GM12878 (cell line): Measurements from ENCODE around the gene MAP3K4. TPM values are rescaled to one million over a fixed set of nuclear protein-coding genes. Genes with fewer than 3 reads are reported as not detected.

Source experiments
- ATAC-seq: fragments of 200-7000 bp; cut with Tn5 transposase; 3 replicates; pipeline ENCODE4 v1.9.1; 2020; ENCODE audit warnings: mild to moderate bottlenecking, moderate library complexity
- BruUV-seq: library from RNA; stranded (reverse); fragments of 400-500 nt; replicated peaks from 2 replicates; lab custom pipeline; 2021; lab: Mats Ljungman, UMichigan
- CTCF ChIA-PET: fragments of 300-600 bp; sonication (Branson Sonifier 250); formaldehyde crosslinking; extraction: SDS; loops from one replicate; lab custom pipeline; 2021; ENCODE audit warnings: inconsistent platforms; lab: Yijun Ruan, JAX
- POLR2A ChIA-PET: fragments of 350-600 bp; formaldehyde crosslinking; extraction: SDS; loops from one replicate; lab custom pipeline; 2021; ENCODE audit warnings: inconsistent platforms; lab: Charles Lee
- RAD21 ChIA-PET: fragments of 300-600 bp; sonication (Branson Sonifier 250); formaldehyde crosslinking; loops from one replicate; lab custom pipeline; 2023; ENCODE audit warnings: antibody characterized with exemption; ENCODE audit not compliant: unreplicated experiment; lab: Charles Lee
- SMC1A ChIA-PET: fragments of 300-600 bp; sonication (Branson Sonifier 250); formaldehyde crosslinking; loops from one replicate; lab custom pipeline; 2023; ENCODE audit not compliant: unreplicated experiment, uncharacterized antibody; lab: Charles Lee
- DNase-seq: peaks from one replicate; pipeline ENCODE4 v3.0.0-alpha.2; 2011; ENCODE audit warnings: low read depth, low spot score
- FAIRE-seq: peaks from 3 replicates; lab custom pipeline; 2011; peaks lifted over from hg19 to GRCh38; lab: Jason Lieb, UNC
- H2AFZ ChIP-seq: 2 replicates; pipeline ENCODE4 v1.6.0; 2011; ENCODE audit warnings: low read depth, low read length, control low read depth; ENCODE audit not compliant: control insufficient read depth
- H3K27ac ChIP-seq: 2 replicates; pipeline ENCODE4 v1.5.1; 2011; ENCODE audit warnings: control low read depth; ENCODE audit not compliant: control insufficient read depth, insufficient read depth
- H3K27me3 ChIP-seq, 2 experiments: replicated peaks in 1 of 2; 2 replicates each; pipeline versions ENCODE4 v1.6.0 to v1.6.1; 2011; ENCODE audit warnings: low read length in 1 of 2; ENCODE audit not compliant: control insufficient read depth in 2 of 2, insufficient read depth in 2 of 2
- H3K36me3 ChIP-seq, 2 experiments: 2 replicates each; pipeline ENCODE4 v1.5.1; 2011; ENCODE audit warnings: low read length in 1 of 2; ENCODE audit not compliant: control insufficient read depth in 2 of 2, insufficient read depth in 2 of 2
- H3K4me1 ChIP-seq: 2 replicates; pipeline ENCODE4 v1.6.1; 2011; ENCODE audit warnings: mild to moderate bottlenecking, low read length, moderate library complexity, mixed read lengths; ENCODE audit not compliant: control insufficient read depth, insufficient read depth
- H3K4me2 ChIP-seq: 2 replicates; pipeline ENCODE4 v1.6.0; 2011; ENCODE audit warnings: control low read depth; ENCODE audit not compliant: control insufficient read depth, insufficient read depth
- H3K4me3 ChIP-seq: fragments of 200-600 bp; sonication (generic); 2 replicates; pipeline ENCODE4 v1.5.1; 2016
- H3K79me2 ChIP-seq: 2 replicates; pipeline ENCODE4 v1.6.0; 2011; ENCODE audit warnings: low read length; ENCODE audit not compliant: control insufficient read depth, insufficient read depth
- H3K9ac ChIP-seq: 2 replicates; pipeline ENCODE4 v1.8.0; 2011; ENCODE audit warnings: low read length, control low read depth, mixed read lengths; ENCODE audit not compliant: control insufficient read depth, insufficient read depth
- H3K9me3 ChIP-seq: replicated peaks from 3 replicates; pipeline ENCODE4 v1.5.1; 2011; ENCODE audit warnings: mild to moderate bottlenecking, low read length; ENCODE audit not compliant: control insufficient read depth, insufficient read depth
- H4K20me1 ChIP-seq: 2 replicates; pipeline ENCODE4 v1.6.0; 2011; ENCODE audit not compliant: control insufficient read depth, insufficient read depth
- CHD2 ChIP-seq: IDR thresholded peaks from 2 replicates; pipeline ENCODE4 v1.6.1; 2011; ENCODE audit warnings: low read depth, low read length, improper control_type of control experiment, borderline replicate concordance
- CHD4 ChIP-seq: fragments of 200-600 bp; sonication (generic); IDR thresholded peaks from 2 replicates; pipeline ENCODE4 v1.6.1; 2016; ENCODE audit warnings: mild to moderate bottlenecking
- HDGF ChIP-seq: fragments of 450-650 bp; IDR thresholded peaks from 2 replicates; pipeline ENCODE4 v1.6.1; 2016; ENCODE audit warnings: antibody characterized with exemption
- IKZF2 ChIP-seq, 2 experiments: fragments of 450-650 bp; IDR thresholded peaks; 2 replicates each; pipeline ENCODE4 v1.6.1; 2017; ENCODE audit warnings: mild to moderate bottlenecking in 2 of 2, moderate library complexity in 2 of 2
- RCOR1 ChIP-seq: conservative IDR thresholded peaks from 2 replicates; pipeline ENCODE4 v1.6.1; 2012; ENCODE audit warnings: low read depth, low read length, improper control_type of control experiment
- RUNX3 ChIP-seq: IDR thresholded peaks from 2 replicates; pipeline ENCODE4 v1.6.1; 2012; ENCODE audit warnings: low read length, inconsistent platforms
- SMAD1 ChIP-seq: fragments of 450-650 bp; IDR thresholded peaks from 2 replicates; pipeline ENCODE4 v1.6.1; 2018; ENCODE audit warnings: mild to moderate bottlenecking, low read depth; ENCODE audit not compliant: partially characterized antibody
- SUPT20H ChIP-seq: IDR thresholded peaks from 2 replicates; pipeline ENCODE4 v1.6.1; 2011; ENCODE audit warnings: low read depth, mild to moderate bottlenecking, low read length, moderate library complexity, borderline replicate concordance; ENCODE audit not compliant: control insufficient read depth
- TARDBP ChIP-seq: IDR thresholded peaks from 2 replicates; pipeline ENCODE4 v1.6.1; 2016; ENCODE audit warnings: borderline replicate concordance
- YY1 ChIP-seq: IDR thresholded peaks from 2 replicates; pipeline ENCODE4 v1.6.1; 2011; ENCODE audit warnings: low read depth, mild to moderate bottlenecking, low read length
- WGBS: methylation state at CpG from one replicate; pipeline ENCODE4 v1.1.6; 2016; ENCODE audit warnings: low lambda C conversion rate; ENCODE audit not compliant: insufficient replicate concordance, insufficient coverage; ENCODE audit errors: missing lambda C conversion rate; 5-methylcytosine and 5-hydroxymethylcytosine counted together
- in situ Hi-C: fragments of 300-500 bp; cut with MboI; formaldehyde crosslinking; loops from 9 replicates; pipeline ENCODE4 v1.14.3; 2018; ENCODE audit warnings: mixed read lengths
- intact Hi-C: fragments of 100-400 bp; cut with micrococcal nuclease; formaldehyde crosslinking; loops from one replicate; pipeline ENCODE4 v1.14.2; 2022; ENCODE audit not compliant: unreplicated experiment
- polyA plus RNA-seq, 11 experiments: library from polyadenylated mRNA; depleted of rRNA in 4 of 11; unstranded in 6 of 11; stranded (reverse) in 5 of 11; fragments of >200 nt; fragmentation: Nextera tagmentation in 4 of 11; fragmentation: Illumina TruSeq in 1 of 11; extraction: Ambion mirVana in 4 of 11; extraction: Trizol in 1 of 11; gene quantifications; 1 replicate in 1 of 11; 2 replicates in 10 of 11; pipeline versions ENCODE4 v1.2.1 to v1.2.3, GENCODE V29; 2011 to 2016; ENCODE audit warnings: inconsistent platforms in 2 of 11, missing spikeins in 2 of 11, low read depth in 1 of 11
- total RNA-seq, 4 experiments: library from RNA; depleted of rRNA in 3 of 4; stranded (reverse); fragments of >200 nt in 3 of 4; fragmentation: Illumina TruSeq in 1 of 4; extraction: Trizol in 1 of 4; gene quantifications; 2 replicates each; pipeline versions ENCODE4 v1.2.1 to v1.2.3, GENCODE V29; 2013 to 2021
- TF ChIP-seq, protein P1 (sequence below): fragments of 450-650 bp; IDR thresholded peaks from 2 replicates; pipeline ENCODE4 v1.6.1; 2017; ENCODE audit warnings: low read depth, mild to moderate bottlenecking, moderate library complexity
- TF ChIP-seq, protein P2 (sequence below): IDR thresholded peaks from 2 replicates; pipeline ENCODE4 v1.6.1; 2012; ENCODE audit warnings: low read depth, low read length, improper control_type of control experiment
- TF ChIP-seq, protein P3 (sequence below): fragments of 450-650 bp; IDR thresholded peaks from 2 replicates; pipeline ENCODE4 v1.6.1; 2017; ENCODE audit warnings: mild to moderate bottlenecking

Gene MAP3K4
- total and polyA plus RNA-seq, 10 of the 15 experiments (the other 5 are each of a cell fraction or from before 2014, with no cell fraction given): 14.0 to 44.5 (median 23.1) TPM

DNA sequence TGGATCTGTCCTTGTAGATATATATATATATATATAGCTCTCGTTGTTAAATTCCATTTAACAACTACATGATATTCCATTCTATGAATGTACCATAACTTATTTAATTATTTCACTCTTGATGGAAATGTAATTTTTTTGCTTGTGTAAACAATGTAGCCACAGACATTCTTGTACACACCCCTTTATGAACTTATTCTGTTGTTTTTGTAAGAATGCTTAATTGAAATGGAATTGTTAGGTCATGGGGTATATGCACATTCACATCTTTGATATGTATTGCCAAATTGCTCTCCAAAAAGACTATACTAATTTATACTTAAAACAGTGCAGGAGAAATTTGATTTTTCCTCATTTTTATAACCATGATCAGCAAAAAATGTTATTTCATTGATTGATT, 67.2 kb downstream of the MAP3K4 start:
- H3K79me2 ChIP-seq: peaks cover 4% of the 10 kb centered on the region
- H3K4me3 ChIP-seq: no peak overlapping the region
- no peak overlapping the region for H3K4me2 ChIP-seq
- H3K9me3 ChIP-seq: peaks cover 6% of the 10 kb centered on the region; the same call in 2 of the 3 replicates
- H3K4me1 ChIP-seq: peaks cover 13% of the 10 kb centered on the region
- CTCF ChIA-PET: interaction anchor here (1.3 kb wide), 1 partner anchor 29 kb away, joined by 4 read pairs; no protein-coding TSS in a partner anchor
- 94% methylated on average over 1 of the region's 1 CpG for WGBS
- H2AFZ ChIP-seq: no peak overlapping the region
- no TSS peak for BruUV-seq
- TF ChIP-seq YY1 (no peak), SMAD1 (no peak), TARDBP (no peak), CHD2 (no peak), HDGF (no peak)
- TF ChIP-seq, protein P1, sequence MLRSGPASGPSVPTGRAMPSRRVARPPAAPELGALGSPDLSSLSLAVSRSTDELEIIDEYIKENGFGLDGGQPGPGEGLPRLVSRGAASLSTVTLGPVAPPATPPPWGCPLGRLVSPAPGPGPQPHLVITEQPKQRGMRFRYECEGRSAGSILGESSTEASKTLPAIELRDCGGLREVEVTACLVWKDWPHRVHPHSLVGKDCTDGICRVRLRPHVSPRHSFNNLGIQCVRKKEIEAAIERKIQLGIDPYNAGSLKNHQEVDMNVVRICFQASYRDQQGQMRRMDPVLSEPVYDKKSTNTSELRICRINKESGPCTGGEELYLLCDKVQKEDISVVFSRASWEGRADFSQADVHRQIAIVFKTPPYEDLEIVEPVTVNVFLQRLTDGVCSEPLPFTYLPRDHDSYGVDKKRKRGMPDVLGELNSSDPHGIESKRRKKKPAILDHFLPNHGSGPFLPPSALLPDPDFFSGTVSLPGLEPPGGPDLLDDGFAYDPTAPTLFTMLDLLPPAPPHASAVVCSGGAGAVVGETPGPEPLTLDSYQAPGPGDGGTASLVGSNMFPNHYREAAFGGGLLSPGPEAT: no peak
- TF ChIP-seq, all 136 proteins: peak for 0
- in situ Hi-C loops (no loop called here), intact Hi-C loops (no loop called here)
- no peaks in the 10 kb centered on the region for H3K27me3 ChIP-seq
- peaks cover 0 to 6% of the 10 kb centered on the region in 2 experiments; a peak in 1 of 4 replicates for H3K36me3 ChIP-seq
- ChIA-PET POLR2A (no interaction called here), RAD21 (no interaction called here), SMC1A (no interaction called here)
- H3K27ac ChIP-seq: no peak overlapping the region
- DNase-seq (no peak), ATAC-seq (no peak), FAIRE-seq (no peak)
- H3K9ac ChIP-seq: no peak overlapping the region
- no peaks in the 10 kb centered on the region for H4K20me1 ChIP-seq

DNA sequence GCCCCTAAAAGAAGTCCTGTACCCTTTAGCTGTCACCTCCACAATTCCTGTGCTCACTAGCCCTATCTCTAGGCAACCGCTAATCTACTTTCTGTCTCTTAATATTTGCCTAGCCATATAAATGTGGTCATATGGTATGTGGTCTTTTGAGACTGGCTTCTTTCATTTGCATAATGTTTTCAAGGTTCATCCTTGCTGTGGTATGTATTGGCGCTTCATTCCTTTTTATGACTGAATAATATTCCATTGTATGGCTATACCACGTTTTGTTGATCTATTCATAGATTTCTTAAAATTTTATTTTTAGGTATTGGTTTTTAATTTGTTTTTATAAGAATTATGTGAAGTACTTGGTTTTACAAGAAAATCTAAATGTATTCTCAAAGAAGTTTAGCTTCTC, 70.0 kb downstream of the MAP3K4 start:
- FAIRE-seq (no peak), ATAC-seq (no peak), DNase-seq (no peak)
- ChIA-PET POLR2A (no interaction called here), SMC1A (interaction anchor here (0.8 to 1.1 kb wide), 3 partner anchors 19 to 66 kb away, joined by 3 to 4 read pairs (median 3); no protein-coding TSS in a partner anchor), CTCF (interaction anchor here (1.2 kb wide), 1 partner anchor 24 kb away, joined by 3 read pairs; no protein-coding TSS in a partner anchor), RAD21 (no interaction called here)
- H3K4me1 ChIP-seq: peaks cover 13% of the 10 kb centered on the region
- TF ChIP-seq, protein P2, sequence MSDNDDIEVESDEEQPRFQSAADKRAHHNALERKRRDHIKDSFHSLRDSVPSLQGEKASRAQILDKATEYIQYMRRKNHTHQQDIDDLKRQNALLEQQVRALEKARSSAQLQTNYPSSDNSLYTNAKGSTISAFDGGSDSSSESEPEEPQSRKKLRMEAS: no peak
- TF ChIP-seq CHD4 (no peak), IKZF2 (IDR thresholded peaks at IDR 0.05) (no peak), RUNX3 (no peak), RCOR1 (no peak), SUPT20H (no peak)
- TF ChIP-seq, protein P3, sequence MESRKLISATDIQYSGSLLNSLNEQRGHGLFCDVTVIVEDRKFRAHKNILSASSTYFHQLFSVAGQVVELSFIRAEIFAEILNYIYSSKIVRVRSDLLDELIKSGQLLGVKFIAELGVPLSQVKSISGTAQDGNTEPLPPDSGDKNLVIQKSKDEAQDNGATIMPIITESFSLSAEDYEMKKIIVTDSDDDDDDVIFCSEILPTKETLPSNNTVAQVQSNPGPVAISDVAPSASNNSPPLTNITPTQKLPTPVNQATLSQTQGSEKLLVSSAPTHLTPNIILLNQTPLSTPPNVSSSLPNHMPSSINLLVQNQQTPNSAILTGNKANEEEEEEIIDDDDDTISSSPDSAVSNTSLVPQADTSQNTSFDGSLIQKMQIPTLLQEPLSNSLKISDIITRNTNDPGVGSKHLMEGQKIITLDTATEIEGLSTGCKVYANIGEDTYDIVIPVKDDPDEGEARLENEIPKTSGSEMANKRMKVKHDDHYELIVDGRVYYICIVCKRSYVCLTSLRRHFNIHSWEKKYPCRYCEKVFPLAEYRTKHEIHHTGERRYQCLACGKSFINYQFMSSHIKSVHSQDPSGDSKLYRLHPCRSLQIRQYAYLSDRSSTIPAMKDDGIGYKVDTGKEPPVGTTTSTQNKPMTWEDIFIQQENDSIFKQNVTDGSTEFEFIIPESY: peak; percentile 97
- no peaks in the 10 kb centered on the region for H4K20me1 ChIP-seq
- BruUV-seq: no TSS peak
- intact Hi-C loops: no loop called here
- H3K27ac ChIP-seq: no peak overlapping the region
- no peak overlapping the region for H2AFZ ChIP-seq
- no peaks in the 10 kb centered on the region for H3K36me3 ChIP-seq
- H3K79me2 ChIP-seq: peaks cover 6% of the 10 kb centered on the region
- 84% methylated on average over 3 of the region's 3 CpGs for WGBS
- no peaks in the 10 kb centered on the region for H3K27me3 ChIP-seq
- H3K9me3 ChIP-seq: peaks cover 6% of the 10 kb centered on the region; the same call in 2 of the 3 replicates
- H3K4me2 ChIP-seq: no peak overlapping the region
- in situ Hi-C loops: no loop called here
- no peak overlapping the region for H3K9ac ChIP-seq
- H3K4me3 ChIP-seq: no peak overlapping the region
